ENCODE data around the gene CYTH2.

GRCh38 chr19:48448563-48448962 is 20.6 kb upstream of the CYTH2 start:
- no peak for TF ChIP-seq CTCF (IDR thresholded peaks at IDR 0.05; ENCODE audit: low read length)
- no peak for TF ChIP-seq EZH2 (optimal IDR thresholded peaks at IDR 0.05; ENCODE audit: low read depth, low read length)

Data from MM.1S (cell line).